D721Med (cell line): ENCODE measurements around the gene SLC35D1.

Experiments used
- DNase-seq: peaks from one replicate; pipeline ENCODE4 v3.0.0; 2011; ENCODE audit warnings: low spot score; ENCODE audit not compliant: insufficient read length
- FAIRE-seq: peaks from 2 replicates; lab custom pipeline; 2011; peaks lifted over from hg19 to GRCh38; lab: Jason Lieb, UNC
- CTCF ChIP-seq: IDR thresholded peaks from 2 replicates; pipeline ENCODE4 v1.5.1; 2012; ENCODE audit warnings: mild to moderate bottlenecking, control low read depth; ENCODE audit not compliant: insufficient read depth; ENCODE audit errors: missing control alignments

SLC35D1 gene

GRCh38 chr1:67013573-67013972 is 40.4 kb downstream of the SLC35D1 start:
- DNase-seq (no peak), FAIRE-seq (no peak)
- TF ChIP-seq CTCF, result no peak

DNA sequence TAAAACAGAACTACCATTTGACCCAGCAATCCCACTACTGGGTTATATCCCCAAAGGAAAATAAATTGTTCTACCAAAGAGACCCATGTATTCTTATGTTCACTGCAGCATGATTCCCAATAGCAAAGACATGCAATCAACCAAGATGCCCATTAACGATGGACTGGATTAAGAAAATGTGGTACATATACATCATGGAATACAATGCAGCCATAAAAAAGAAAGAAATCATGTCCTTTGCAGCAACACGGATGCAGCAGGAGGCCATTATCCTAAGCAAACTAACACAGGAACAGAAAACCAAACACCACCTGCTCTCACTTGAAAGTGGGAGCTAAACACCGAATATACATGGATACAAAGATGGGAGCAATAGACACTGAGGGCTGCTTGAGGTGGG is 44.2 kb downstream of the SLC35D1 start:
- DNase-seq, result no peak
- no peak for FAIRE-seq
- TF ChIP-seq CTCF, result no peak

- FAIRE-seq (no peak), DNase-seq (no peak)
- TF ChIP-seq CTCF, result no peak
Measured at GRCh38 chr1:67005068-67005467, 48.9 kb downstream of the SLC35D1 start.

DNA sequence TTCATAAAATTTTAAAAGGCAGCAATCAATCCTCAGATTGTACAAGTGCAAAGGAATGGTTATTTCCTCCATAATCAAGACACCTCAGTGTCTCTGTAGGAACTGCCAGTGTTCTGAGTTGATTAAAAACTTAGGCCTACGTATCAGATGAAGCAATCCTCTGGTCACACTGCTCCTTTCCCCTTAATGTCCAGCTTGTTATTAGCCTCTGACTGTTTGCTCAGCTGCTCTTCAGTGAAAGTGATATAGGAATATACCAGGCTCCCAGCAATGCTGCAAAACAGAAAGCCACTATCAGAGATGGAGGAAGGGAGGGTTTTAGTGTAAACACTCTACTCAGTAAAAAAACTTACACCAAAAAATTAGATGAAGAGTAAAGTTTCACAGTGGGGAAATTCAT is 49.8 kb downstream of the SLC35D1 start:
- no peak for DNase-seq
- FAIRE-seq, result no peak
- no peak for TF ChIP-seq CTCF

- DNase-seq (no peak), FAIRE-seq (no peak)
- TF ChIP-seq CTCF, result no peak
Measured at GRCh38 chr1:67001682-67002425, 52.1 kb downstream of the SLC35D1 start.

DNA sequence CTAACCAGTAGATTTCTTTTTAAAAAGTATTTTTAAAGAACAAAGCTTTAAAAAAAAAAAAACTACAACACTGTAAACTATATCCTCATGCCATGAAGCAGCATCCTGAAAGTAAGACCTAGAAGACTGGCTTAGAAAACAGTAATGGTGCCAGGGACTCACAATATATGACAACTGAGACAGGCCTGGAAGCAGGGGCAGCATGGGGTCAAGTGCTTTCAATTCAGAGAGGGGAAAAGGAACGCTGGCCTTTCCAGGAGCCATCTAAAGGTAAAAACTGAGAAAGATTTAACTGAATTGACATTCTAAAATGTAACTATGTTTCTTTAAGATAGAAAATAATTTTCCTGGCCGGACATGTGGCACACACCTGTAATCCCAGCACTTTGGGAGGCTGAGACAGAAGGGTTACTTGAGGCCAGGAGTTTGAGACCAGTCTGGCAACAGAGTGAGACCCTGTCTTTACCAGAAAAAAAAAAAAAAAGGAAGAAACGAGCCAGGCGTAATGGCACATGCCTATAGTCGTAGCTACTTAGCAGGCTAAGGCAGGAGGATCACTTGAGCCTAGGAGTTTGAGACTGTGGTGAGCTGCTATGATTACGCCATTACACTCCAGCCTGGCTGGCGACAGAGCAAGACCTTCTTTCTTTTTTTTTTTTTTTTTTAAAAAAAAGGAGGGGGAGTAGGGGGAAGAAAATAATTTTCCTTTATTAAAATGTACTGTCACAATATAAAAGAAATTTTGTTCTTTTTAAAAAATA is 54.1 kb downstream of the SLC35D1 start:
- DNase-seq (no peak), FAIRE-seq (no peak)
- no peak for TF ChIP-seq CTCF

- TF ChIP-seq CTCF, result no peak
- DNase-seq (no peak), FAIRE-seq (no peak)
Measured at GRCh38 chr1:66998972-66999371, 55.0 kb downstream of the SLC35D1 start.
